Measurements from ENCODE around the gene ZNF892. TPM values are rescaled to one million over a fixed set of nuclear protein-coding genes. Genes with fewer than 3 reads are reported as not detected.
"Not testable (repeated sequence)": the region's sequence is repeated elsewhere in the genome, so short reads cannot be mapped to it uniquely, and the experiment has no call there.

Gene ZNF892
- total RNA-seq, 1 donor from 2014 or later = 2.7 TPM

- Histone ChIP-seq H3K4me1 (no peaks in the 10 kb centered on the region), H3K4me3 (no peak overlapping the region), H3K27ac (no peak overlapping the region), H3K9me3 (no peaks in the 10 kb centered on the region), H3K27me3 (no peaks in the 10 kb centered on the region), H3K36me3 (no peaks in the 10 kb centered on the region)
- DNase-seq (ENCODE audit: extremely low spot score in 2 of 2) = no peak
- TF ChIP-seq CTCF (IDR thresholded peaks at IDR 0.05) (no peak), POLR2A (IDR thresholded peaks at IDR 0.05) (no peak), POLR2AphosphoS5 (IDR thresholded peaks at IDR 0.05; ENCODE audit: insufficient read depth in 1 of 2, low read depth in 1 of 2) (no peak)
- intact Hi-C loops (cut with DNase I) = no loop called here
Measured at GRCh38 chr2:95234286-95234785, 27.0 kb downstream of the ZNF892 start.

- H3K4me3 ChIP-seq = no peak overlapping the region
- no peak overlapping the region for H3K27ac ChIP-seq
- H3K27me3 ChIP-seq = no peaks in the 10 kb centered on the region
- H3K4me1 ChIP-seq = no peaks in the 10 kb centered on the region
- no peak for DNase-seq (ENCODE audit: extremely low spot score in 2 of 2)
- no peaks in the 10 kb centered on the region for H3K36me3 ChIP-seq
- TF ChIP-seq POLR2A (IDR thresholded peaks at IDR 0.05) (no peak), POLR2AphosphoS5 (IDR thresholded peaks at IDR 0.05; ENCODE audit: insufficient read depth in 1 of 2, low read depth in 1 of 2) (no peak), CTCF (IDR thresholded peaks at IDR 0.05) (no peak)
- H3K9me3 ChIP-seq = no peaks in the 10 kb centered on the region
- intact Hi-C loops (cut with DNase I) = no loop called here
Measured at GRCh38 chr2:95234816-95235215, 27.5 kb downstream of the ZNF892 start.

- Histone ChIP-seq H3K27me3 (no peaks in the 10 kb centered on the region), H3K4me3 (no peak overlapping the region), H3K27ac (no peak overlapping the region), H3K4me1 (no peaks in the 10 kb centered on the region), H3K9me3 (peaks cover 10% of the 10 kb centered on the region), H3K36me3 (no peaks in the 10 kb centered on the region)
- intact Hi-C loops (cut with DNase I) = no loop called here
- TF ChIP-seq CTCF (IDR thresholded peaks at IDR 0.05) (no peak), POLR2AphosphoS5 (IDR thresholded peaks at IDR 0.05; ENCODE audit: insufficient read depth in 1 of 2, low read depth in 1 of 2) (no peak), POLR2A (IDR thresholded peaks at IDR 0.05) (no peak)
- no peak for DNase-seq (ENCODE audit: extremely low spot score in 2 of 2)
Measured at GRCh38 chr2:95238131-95238530, 30.8 kb downstream of the ZNF892 start.

- Histone ChIP-seq H3K4me3 (no peak overlapping the region), H3K27me3 (no peaks in the 10 kb centered on the region), H3K27ac (no peak overlapping the region), H3K36me3 (no peaks in the 10 kb centered on the region), H3K4me1 (no peaks in the 10 kb centered on the region), H3K9me3 (peaks cover 10% of the 10 kb centered on the region)
- TF ChIP-seq POLR2AphosphoS5 (IDR thresholded peaks at IDR 0.05; ENCODE audit: insufficient read depth in 1 of 2, low read depth in 1 of 2) (no peak), CTCF (IDR thresholded peaks at IDR 0.05) (no peak), POLR2A (IDR thresholded peaks at IDR 0.05) (no peak)
- DNase-seq (ENCODE audit: extremely low spot score in 2 of 2) = no peak
- intact Hi-C loops (cut with DNase I) = no loop called here
Measured at GRCh38 chr2:95240091-95240490, 32.8 kb downstream of the ZNF892 start.

- TF ChIP-seq CTCF (IDR thresholded peaks at IDR 0.05) (no peak), POLR2AphosphoS5 (IDR thresholded peaks at IDR 0.05; ENCODE audit: insufficient read depth in 1 of 2, low read depth in 1 of 2) (no peak), POLR2A (IDR thresholded peaks at IDR 0.05) (no peak)
Measured at GRCh38 chr2:95240556-95240955, 33.2 kb downstream of the ZNF892 start.

GRCh38 chr2:95242084-95242483, 34.8 kb downstream of the ZNF892 start:
- H3K4me1 ChIP-seq; H3K4me3 ChIP-seq; H3K27ac ChIP-seq; DNase-seq (ENCODE audit: extremely low spot score in 2 of 2); intact Hi-C loops (cut with DNase I); H3K36me3 ChIP-seq; H3K27me3 ChIP-seq: not testable (repeated sequence)
- peaks cover 15% of the 10 kb centered on the region for H3K9me3 ChIP-seq

More at GRCh38 chr2:95240556-95240955, 33.2 kb downstream of the ZNF892 start:
- H3K4me1 ChIP-seq = no peaks in the 10 kb centered on the region
- H3K27me3 ChIP-seq = no peaks in the 10 kb centered on the region
- no peak overlapping the region for H3K4me3 ChIP-seq
- no peaks in the 10 kb centered on the region for H3K36me3 ChIP-seq
- intact Hi-C loops (cut with DNase I) = no loop called here
- H3K27ac ChIP-seq = no peak overlapping the region
- peaks cover 11% of the 10 kb centered on the region for H3K9me3 ChIP-seq
- no peak for DNase-seq (ENCODE audit: extremely low spot score in 2 of 2)
